GM19238 (cell line): Measurements from ENCODE around the gene GRAMD4.

Experiments used
- DNase-seq: peaks from one replicate; pipeline ENCODE4 v3.0.0; 2011; ENCODE audit warnings: low spot score; ENCODE audit not compliant: insufficient read length

The GRAMD4 gene

DNA sequence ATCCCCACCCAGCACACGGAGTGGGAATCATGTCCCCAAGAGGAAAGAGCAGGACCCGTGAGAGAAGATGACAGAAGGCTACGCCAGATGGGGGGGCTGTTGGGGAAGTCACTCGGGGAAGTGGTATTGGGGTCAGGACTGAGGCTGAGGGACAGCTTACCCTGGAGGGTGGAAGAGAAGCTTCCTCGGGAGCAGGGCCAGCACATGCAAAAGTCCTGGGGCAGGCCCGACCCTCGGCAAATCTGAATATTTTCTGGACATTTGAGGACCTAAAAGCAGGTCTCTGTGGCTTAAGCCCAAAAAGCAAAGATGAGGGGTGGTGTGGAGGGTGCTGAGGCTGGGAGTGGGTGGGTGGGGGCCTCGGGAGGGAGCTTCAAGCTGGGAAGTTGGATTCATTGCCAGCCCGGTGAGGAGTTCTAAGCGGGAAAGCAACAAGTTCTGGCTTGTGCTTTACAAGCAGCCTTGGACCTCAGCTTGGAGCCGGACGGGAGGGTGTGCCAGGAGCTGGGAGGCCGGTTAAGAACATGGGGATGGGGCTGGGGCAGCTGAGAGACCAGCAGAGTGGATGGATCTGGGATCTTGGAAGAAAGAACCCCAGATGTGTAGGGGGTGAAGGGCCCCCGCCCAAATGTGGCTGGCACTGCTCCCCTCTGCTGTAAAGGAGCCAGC lies 34.9 kb downstream of the GRAMD4 start:
- DNase-seq = no peak

DNA sequence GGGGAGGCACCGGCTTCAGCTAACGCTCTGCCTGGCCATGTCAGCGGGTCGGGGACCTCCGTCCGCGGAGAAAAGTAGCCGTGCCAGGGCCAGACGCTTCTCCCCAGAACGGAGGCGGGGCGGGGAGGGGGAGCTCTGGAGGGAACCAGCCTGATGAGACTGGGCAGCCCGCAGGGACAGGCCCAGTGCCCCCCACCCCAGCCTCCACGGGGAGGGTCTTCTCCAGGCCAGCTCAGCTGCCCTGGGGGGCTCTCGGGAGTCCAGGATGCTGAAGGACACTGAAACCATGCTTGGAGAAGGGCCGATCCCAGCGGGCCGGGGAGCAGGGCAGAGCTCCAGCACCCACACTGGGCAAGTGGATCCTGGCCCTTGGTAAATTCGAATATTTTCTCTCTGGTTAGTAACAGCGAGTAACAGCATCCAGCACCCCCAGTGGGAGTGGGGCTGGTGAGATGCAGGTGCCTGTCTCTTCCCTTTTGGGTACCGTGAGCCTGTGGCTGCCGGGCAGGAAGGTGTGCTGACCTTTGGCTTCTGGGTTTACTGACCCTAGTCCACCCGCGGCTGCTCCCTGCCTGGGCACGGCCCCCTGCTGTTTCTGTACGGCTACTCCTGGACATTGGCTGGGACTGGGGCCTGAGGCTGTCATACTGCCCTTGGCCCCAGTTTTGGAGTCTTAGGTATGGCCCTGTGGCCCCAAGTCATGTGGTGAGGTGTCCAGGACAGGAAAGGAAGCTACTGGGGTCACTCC lies 35.8 kb downstream of the GRAMD4 start:
- DNase-seq = no peak

DNA sequence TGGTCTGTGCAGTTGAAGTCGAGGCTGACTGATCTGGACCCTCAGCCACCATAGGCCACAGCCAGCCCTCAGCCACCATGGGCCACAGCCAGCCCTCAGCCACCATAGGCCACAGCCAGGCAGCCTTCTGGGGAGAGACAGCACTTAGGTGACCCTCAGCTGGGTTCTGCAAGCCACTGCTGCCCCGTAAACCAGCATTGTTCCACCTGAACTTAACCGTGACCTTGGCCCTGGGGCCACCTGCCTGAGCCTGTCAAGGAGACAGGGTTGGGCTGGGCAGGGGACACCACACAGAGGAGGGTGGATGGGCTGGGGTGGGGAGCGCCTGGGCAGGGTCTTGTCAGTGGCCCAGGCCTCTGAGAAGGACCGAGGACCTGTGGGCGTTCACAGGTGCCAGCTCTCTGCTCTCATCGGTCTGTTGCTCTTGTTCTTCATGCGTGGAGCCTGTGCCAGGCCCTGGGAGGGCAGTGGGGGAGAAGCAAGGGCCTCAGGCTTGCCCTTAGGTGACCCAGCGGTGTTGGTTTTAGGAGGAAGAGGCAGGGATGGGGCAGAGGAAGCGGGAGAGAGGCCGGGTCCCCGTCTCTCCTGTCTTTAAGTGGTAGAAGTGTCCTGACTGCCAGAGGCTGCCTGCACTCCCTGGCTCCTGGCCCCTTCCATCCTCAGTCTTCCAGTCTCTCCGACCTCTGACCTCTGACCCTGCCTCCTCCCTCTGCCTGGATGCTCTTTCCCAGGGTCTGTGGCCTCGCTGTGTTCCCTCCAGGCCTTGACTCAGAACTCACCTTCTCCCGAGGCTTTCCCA lies 36.9 kb downstream of the GRAMD4 start:
- no peak for DNase-seq

GRCh38 chr22:46657655-46657953 lies 37.4 kb downstream of the GRAMD4 start:
- DNase-seq = no peak

DNA sequence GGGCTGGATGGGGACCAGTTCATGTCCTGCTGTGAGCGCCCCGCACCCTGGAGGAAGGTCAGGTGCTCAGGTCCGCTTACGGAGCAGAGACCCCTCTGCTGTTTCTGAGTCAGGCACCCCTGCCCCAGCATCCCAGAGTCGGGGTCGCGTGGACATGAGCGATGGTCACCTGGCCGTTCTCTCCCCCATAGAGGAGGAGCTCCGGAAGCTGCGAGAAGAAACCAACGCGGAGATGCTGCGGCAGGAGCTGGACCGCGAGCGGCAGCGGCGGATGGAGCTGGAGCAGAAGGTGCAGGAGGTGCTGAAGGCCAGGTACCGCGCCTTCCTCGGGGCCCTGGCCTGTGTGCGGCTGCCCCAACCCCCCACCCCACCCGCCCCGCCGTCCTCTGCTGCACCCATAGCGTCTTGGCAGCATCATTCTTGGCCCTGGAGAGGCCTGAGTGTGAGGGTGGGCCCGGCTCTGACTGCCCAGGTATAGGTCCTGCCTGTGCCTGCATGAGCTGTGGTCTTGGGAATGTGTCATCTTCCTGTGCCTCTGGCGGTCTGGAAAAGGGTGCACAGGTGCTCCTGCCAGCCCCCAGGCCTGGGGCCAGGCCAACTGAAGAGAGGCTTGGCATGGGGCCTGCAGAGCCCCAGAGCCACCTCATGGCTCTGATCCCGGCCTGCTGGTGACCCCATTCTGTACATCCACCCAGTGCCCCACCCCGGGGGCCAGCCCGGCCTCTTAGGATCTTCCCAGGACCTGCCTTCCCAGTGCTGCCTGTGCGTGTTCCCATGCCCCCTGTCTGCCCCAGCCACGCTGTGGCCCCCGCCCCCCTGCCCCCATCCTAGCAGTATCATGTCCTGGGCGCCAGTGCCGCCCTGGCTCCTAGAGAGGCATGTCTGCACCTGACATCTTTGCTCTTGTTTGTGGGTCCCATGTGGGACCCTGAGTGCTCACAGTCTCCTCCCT lies 38.1 kb downstream of the GRAMD4 start:
- no peak for DNase-seq

DNA sequence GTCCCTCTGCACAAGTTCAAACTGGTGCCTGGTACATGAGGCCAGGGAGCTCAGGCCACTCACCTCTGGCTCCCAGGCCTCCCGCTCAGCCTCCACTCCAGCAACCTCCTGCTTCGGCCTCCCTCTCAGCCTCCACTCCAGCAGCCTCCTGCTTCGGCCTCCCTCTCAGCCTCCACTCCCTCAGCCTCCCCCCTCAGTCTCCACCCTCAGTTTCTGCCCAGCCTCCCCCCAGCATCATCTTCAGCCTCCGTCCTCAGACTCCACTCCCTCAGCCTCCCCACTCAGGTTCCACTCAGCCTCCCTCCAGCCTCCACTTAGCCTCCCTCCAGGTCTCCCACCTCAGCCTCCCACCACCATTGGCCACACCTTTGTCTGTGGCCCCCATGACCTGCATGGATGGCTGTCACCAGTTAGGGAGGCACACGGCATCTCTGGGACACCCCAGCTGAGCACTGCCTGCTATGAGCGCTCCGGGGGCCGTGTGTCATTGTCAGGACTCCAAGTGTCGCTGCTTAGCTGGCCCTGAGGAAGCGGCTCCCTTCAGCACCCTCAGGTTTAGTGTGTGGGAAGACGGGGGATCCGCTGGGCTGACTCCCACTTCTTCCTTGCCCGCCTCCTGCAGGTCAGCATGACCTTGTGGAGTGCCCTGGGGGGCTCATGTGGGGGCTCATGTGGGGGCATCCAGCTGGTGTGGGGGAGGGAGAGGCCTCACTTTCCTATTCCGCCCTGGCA lies 39.0 kb downstream of the GRAMD4 start:
- no peak for DNase-seq

GRCh38 chr22:46659791-46660186 lies 39.6 kb downstream of the GRAMD4 start:
- DNase-seq = no peak

DNA sequence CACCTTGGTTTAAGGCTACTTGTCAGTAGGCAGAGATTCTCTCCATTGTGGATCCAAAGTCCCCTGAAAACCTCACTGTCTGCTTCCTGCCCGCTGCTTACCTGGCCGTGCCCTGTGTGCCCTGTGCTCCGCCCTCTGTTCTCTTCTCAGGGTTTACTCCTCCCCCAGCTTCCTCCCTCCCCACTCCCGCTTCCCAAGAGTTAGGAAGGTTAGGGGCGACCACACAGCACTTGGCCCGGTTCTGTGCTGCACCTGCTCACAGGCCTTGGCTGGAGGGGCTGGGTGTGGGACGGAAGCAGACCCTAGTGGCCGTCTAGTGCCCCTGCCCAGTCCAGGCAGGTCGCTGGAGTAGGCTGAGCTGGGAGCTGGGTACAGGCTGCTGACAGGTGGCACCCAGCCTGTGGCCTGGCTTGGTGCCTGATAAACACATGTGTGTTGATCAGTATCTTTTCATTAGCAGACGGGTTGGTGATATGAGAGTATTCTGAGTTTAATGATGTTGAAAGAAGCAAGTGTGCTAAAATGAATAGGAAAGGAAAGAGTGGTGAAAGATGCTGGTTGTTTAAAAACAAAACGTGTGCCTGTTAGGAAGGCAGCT lies 40.5 kb downstream of the GRAMD4 start:
- DNase-seq = no peak

DNA sequence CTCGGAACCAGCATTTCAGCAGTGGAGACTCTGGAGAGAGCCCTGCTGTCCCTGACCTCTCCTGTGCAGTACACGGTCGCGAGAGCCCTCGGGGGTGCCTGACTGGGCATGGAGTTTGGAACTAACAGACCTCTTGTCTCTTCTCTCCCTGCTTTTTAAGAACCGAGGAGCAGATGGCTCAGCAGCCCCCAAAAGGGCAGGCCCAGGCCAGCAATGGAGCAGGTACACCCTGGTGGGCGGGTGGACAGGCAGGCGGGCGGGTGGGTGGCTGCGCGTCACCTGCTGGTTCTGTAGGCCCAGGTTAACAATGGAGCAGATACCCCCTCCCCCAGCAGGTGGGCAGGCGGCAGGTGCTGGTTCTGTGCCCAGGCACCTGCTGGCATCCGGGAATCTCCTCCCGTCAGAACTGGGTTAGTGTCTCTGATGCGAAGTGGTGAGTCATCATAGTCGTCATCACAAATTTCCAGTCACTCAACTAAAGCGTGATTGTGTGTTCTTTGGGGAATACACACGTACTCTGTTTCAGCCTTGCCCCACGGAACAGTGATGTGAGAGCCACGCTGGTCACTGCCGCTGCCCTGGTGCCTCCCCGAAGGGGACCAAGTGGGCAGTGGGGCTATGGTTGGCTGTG lies 41.1 kb downstream of the GRAMD4 start:
- no peak for DNase-seq

- DNase-seq = no peak
Observed at GRCh38 chr22:46662226-46662625, 42.0 kb downstream of the GRAMD4 start.

DNA sequence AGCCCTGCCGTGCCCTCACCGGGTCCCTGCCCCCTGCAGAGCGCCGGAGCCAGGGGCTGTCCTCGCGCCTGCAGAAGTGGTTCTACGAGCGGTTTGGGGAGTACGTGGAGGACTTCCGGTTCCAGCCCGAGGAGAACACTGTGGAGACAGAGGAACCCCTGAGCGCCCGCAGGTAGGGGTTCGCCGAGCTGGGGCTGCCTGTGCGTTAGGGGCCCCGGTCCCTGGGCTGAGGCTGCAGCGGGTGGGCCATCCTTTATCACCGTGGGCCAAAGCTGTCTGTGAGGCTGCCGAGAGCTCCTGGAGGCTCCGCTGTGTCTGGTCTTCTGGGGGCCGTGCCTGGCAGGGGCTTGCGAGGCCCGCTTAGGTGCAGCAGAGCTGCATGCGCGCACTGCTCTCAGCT lies 42.8 kb downstream of the GRAMD4 start:
- DNase-seq = no peak

DNA sequence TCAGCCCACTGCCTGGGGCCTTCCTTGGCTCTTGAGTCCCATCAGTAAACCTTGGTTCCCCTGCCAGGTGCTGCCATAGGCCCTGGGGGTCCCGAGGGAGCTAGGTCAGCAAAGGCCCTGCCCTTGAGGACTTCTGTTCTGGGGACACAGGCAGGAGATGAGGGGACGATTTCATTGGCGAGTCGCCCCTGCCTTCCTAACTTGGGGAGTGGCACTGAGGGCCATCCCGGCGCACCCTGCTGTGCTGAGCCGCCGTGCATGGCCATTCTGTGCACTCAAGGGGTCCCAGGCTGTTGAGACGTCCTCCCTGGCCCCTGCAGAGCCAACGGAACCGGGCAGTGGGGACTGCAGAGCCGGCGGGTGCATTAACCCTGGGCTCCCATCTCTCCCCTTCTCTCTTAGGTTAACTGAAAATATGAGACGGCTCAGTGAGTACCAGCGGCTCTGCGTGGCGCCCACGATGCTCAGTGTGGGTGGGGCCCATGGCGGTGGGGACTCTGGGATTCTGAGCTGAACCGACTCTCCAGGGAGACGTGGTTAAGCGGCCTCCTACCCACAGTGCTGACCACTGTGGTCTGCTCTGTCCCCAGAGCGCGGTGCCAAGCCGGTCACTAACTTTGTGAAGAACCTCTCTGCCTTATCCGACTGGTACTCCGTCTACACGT lies 43.4 kb downstream of the GRAMD4 start:
- no peak for DNase-seq

- no peak for DNase-seq
Observed at GRCh38 chr22:46664301-46664855, 44.2 kb downstream of the GRAMD4 start.

DNA sequence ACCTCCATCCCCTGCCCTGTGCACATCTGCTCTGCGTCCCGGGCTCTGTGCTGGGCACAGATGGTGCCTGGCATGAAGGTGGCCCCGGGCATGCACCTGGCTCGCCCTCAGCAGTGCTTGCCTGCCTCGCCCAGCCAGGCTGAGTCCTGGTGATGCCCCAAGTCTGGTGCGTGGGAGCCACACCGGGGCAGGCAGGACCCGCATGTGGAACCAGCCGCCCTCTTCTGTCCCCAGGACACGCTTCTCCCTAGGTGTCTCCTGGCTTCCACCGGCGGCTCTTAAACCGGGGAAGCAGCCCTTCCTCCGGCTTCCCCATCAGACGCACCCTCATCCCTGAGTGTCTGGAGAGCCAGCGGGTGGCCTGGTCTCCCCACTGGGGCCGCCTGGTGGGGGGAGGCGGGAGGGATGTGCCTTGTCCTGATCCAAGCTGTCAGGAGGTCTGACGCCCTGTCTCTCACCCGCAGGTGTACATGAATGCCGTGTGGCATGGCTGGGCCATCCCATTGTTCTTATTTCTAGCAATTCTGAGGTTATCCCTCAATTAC lies 45.0 kb downstream of the GRAMD4 start:
- no peak for DNase-seq

GRCh38 chr22:46665751-46666280 lies 45.6 kb downstream of the GRAMD4 start:
- no peak for DNase-seq

- no peak for DNase-seq
Observed at GRCh38 chr22:46666577-46667244, 46.5 kb downstream of the GRAMD4 start.

DNA sequence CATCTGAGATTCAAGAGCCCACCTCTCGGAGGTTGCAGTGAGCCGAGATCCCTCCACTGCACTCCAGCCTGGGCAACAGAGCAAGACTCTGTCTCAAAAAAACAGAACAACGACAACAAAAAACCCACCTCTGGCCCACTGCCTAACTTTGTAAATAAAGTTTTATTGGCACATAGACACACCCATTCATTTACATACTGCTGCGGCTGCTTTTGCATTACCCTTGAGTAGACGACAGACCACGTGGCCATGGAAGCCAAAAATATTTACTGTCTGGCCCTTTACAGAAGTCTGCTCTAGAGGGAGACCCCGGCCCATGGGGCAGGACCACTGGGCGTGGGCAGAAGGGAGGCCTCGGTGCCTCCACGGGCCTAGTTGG lies 47.0 kb downstream of the GRAMD4 start:
- DNase-seq = no peak

- DNase-seq = no peak
Observed at GRCh38 chr22:46668116-46668515, 47.9 kb downstream of the GRAMD4 start.
